Measurements from ENCODE around the gene NOL4L. TPM values are rescaled to one million over a fixed set of nuclear protein-coding genes. Genes with fewer than 3 reads are reported as not detected.
A peak's percentile ranks its signal among the peaks of the same experiment; 100 is the strongest.

Gene NOL4L
- total and polyA plus RNA-seq, 2 experiments from 2014 or later, result 38.8 to 39.2 TPM

GRCh38 chr20:32560989-32561830 is 23.9 kb downstream of the NOL4L start:
- Histone ChIP-seq H3K27ac (ENCODE audit: low read depth) (no peak overlapping the region), H3K4me3 (peak overlapping the region; percentile 36; the same call in 1 of the 2 replicates), H3K27me3 (ENCODE audit: insufficient read depth) (no peaks in the 10 kb centered on the region), H3K4me2 (peak overlapping the region; percentile 71), H2AFZ (peak overlapping the region; percentile 97), H3K79me2 (replicated peaks; ENCODE audit: insufficient read depth) (no peaks in the 10 kb centered on the region), H3K36me3 (ENCODE audit: insufficient read depth) (no peaks in the 10 kb centered on the region), H3K4me1 (ENCODE audit: insufficient read depth) (peaks cover 26% of the 10 kb centered on the region), H4K20me1 (replicated peaks; ENCODE audit: insufficient read depth) (peaks cover 7% of the 10 kb centered on the region), H3K9me2 (ENCODE audit: insufficient read depth) (no peaks in the 10 kb centered on the region), H3F3A (replicated peaks; ENCODE audit: low read depth) (peaks cover 31% of the 10 kb centered on the region)
- Mint-ChIP-seq H3K4me1 (peaks cover 39% of the 10 kb centered on the region), H3K27ac (no peak overlapping the region), H3K27me3 (ENCODE audit: insufficient read depth, low read depth, poor library complexity) (peaks cover 9% of the 10 kb centered on the region), H3K4me3 (no peak overlapping the region; the same call in 2 of the 3 replicates), H3K9me3 (no peaks in the 10 kb centered on the region; the same call in 2 of the 3 replicates), H3K36me3 (ENCODE audit: low read depth) (no peaks in the 10 kb centered on the region; the same call in 2 of the 3 replicates)
- peak; percentile 68 for DNase-seq (ENCODE audit: low spot score)
- no peak for TF ChIP-seq ZNF462 (CRISPR knock-in tag; IDR thresholded peaks at IDR 0.05)
- TF ChIP-seq REST (IDR thresholded peaks at IDR 0.05; ENCODE audit: unreplicated experiment), result no peak
- no peak for TF ChIP-seq JUNB (IDR thresholded peaks at IDR 0.05; ENCODE audit: unreplicated experiment)
- no peak for TF ChIP-seq STAT1 (IDR thresholded peaks at IDR 0.05; ENCODE audit: unreplicated experiment)
- TF ChIP-seq CREB1 (CRISPR knock-in tag; IDR thresholded peaks at IDR 0.05; ENCODE audit: low read depth), result no peak
- TF ChIP-seq, protein P1, sequence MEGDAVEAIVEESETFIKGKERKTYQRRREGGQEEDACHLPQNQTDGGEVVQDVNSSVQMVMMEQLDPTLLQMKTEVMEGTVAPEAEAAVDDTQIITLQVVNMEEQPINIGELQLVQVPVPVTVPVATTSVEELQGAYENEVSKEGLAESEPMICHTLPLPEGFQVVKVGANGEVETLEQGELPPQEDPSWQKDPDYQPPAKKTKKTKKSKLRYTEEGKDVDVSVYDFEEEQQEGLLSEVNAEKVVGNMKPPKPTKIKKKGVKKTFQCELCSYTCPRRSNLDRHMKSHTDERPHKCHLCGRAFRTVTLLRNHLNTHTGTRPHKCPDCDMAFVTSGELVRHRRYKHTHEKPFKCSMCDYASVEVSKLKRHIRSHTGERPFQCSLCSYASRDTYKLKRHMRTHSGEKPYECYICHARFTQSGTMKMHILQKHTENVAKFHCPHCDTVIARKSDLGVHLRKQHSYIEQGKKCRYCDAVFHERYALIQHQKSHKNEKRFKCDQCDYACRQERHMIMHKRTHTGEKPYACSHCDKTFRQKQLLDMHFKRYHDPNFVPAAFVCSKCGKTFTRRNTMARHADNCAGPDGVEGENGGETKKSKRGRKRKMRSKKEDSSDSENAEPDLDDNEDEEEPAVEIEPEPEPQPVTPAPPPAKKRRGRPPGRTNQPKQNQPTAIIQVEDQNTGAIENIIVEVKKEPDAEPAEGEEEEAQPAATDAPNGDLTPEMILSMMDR (conservative IDR thresholded peaks at IDR 0.05; ENCODE audit: low read depth in 2 of 2), result no peak
- TF ChIP-seq EZH2phosphoT487 (IDR thresholded peaks at IDR 0.05; ENCODE audit: unreplicated experiment), result no peak
- TF ChIP-seq ETS1 (IDR thresholded peaks at IDR 0.05), result no peak
- TF ChIP-seq NANOG (IDR thresholded peaks at IDR 0.05; ENCODE audit: borderline replicate concordance), result no peak
- TF ChIP-seq ZNF114 (CRISPR knock-in tag; IDR thresholded peaks at IDR 0.05), result no peak
- no peak for TF ChIP-seq POLR2AphosphoS5 (IDR thresholded peaks at IDR 0.05; ENCODE audit: low read depth)
- no peak for TF ChIP-seq EZH2 (IDR thresholded peaks at IDR 0.05; ENCODE audit: low read depth, unreplicated experiment)
- no peak for TF ChIP-seq ZNF331 (CRISPR knock-in tag; IDR thresholded peaks at IDR 0.05; ENCODE audit: low read depth)
- ATAC-seq, result peak; percentile 16

Measured in GM23338 (cell line).